Measurements from ENCODE around the gene ENTPD7.
A peak's percentile ranks its signal among the peaks of the same experiment; 100 is the strongest.
"Not testable (repeated sequence)": the region's sequence is repeated elsewhere in the genome, so short reads cannot be mapped to it uniquely, and the experiment has no call there.

The ENTPD7 gene, protein sequence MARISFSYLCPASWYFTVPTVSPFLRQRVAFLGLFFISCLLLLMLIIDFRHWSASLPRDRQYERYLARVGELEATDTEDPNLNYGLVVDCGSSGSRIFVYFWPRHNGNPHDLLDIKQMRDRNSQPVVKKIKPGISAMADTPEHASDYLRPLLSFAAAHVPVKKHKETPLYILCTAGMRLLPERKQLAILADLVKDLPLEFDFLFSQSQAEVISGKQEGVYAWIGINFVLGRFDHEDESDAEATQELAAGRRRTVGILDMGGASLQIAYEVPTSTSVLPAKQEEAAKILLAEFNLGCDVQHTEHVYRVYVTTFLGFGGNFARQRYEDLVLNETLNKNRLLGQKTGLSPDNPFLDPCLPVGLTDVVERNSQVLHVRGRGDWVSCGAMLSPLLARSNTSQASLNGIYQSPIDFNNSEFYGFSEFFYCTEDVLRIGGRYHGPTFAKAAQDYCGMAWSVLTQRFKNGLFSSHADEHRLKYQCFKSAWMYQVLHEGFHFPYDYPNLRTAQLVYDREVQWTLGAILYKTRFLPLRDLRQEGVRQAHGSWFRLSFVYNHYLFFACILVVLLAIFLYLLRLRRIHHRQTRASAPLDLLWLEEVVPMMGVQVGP

DNA sequence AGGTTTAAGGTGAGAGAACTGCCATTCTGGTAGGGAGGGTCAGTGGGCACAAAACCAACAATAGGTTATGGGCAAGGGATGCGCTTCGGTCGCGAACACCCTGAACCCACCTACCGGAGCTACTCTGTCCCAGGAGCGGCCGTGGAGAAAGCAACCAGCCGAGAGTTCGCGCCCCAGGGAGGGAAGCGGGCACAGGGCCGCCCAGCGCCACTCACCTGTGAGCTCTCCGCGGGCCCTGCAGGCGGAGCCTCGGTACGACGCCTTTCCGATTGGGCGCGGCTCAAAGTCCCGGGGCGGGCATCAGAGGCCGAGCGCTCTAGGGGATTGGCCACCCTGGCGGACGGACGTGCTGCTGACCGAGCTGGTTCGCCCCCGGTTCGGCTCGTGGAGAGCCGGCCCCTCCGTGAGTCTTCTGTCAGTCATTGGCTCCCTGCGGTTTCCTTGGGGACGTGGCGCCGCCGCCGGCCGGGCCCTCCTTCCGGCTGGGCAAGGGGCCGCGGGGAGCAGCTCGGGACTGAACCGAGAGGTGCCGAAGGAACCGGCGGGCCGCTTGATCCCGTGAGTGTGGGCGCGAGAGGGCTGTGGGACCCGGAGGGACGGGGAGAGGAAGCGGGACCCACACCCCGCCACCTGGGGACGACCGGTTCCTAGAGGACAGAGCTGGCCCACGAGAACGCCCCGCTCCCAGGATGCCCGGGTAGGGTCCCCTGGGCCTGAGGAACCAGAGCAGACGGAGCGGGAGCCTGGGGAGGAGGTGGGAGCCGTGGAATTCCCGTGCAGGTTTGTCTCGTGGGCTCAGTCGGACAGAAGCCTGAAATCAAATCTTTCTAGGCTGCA is at the start of gene ENTPD7:
ENTPD7 (plus strand) TSS at position 479 of the 837 bp plus-strand sequence. CDS start 448 bp downstream, outside the sequence.
- peak; percentile 98 for DNase-seq

DNA sequence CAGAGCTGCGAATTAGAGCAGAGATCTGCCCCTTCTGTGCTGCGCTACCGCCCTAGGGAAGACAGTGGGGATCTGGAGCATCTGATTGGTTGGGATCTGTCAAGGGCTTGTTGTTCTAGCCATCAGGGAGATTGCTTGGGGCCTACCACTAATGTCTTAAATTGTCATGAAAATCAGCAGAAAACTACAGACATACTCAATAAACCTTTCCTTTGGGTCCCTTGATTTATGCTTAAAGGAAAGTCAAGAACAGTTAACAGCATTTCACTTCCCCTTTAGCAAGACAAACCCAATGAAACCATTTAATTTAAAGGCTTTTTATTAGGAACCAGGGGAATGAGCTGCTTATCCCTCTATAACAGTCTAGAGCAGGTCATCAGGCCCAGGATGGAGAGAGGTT is 49.1 kb upstream of the ENTPD7 start:
- DNase-seq: peak; percentile 24

DNA sequence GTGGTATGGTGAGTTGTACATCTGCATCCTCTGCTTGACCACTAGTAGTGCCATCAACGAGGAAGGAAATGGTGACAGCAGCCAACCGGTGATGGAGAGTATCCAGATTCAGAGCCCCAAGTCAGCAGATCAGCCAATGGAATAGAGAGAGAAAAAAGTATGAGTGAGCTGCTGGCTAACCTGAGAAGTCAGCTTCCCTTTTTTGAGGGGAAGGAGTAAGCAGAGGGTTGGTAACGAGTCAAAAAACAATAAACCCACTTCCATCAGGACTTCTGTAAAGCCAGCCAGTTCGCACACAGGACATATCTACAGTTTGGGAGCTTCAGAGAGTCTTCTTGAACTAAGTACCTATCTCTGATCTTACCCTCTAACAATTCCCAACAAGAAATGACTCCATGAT is 48.0 kb upstream of the ENTPD7 start:
- no peak for DNase-seq

DNA sequence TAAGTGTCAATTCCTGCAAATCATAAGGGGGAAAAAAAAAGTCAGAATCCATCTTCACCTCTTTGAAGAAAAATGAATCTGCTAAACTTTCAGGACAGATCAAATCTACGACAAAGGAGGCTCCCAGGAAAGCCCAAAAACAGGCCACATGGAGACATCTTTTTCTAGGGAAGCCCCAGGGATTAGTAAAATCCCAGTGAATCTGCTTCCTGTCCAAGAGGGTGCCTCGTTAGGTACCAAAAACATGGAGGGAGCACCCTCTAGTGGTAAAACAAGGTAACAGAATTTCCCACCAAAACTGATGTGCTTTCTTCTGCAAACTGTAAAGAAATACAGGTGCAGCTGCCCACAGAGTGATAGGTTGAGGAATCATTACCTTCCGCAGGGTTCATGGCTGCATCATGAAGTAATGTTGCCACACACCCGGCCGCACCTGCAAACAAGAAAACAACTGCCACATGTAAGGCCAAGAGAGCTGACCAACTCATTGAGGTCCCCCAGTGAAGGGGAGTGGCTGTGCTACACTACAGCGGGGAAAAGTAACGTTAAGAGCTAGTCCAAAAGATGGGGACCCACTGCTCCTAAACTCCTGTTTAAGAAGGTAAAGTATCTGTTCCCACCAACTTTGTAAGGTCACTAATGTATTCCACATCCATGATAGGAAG is 47.0 kb upstream of the ENTPD7 start:
- DNase-seq: peak; percentile 76

DNA sequence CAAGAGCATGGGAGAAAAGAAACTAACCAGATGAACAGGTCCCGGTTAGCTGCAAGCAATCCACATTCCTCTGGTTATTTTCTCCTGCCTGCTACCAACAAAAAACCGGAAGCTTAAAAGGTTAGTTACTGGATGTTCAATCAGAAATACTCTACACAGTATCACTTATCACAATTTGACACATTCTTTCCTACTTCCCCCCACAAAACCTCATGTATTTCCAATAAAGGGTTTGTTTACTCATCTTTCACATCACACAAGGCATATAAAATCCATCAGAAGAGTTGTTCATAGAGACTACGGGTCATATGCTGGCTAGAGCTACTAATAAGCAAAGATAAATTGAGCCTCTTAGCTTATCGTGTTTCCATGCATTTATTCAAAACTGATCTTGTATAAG is 43.9 kb upstream of the ENTPD7 start:
- DNase-seq: peak; percentile 64

DNA sequence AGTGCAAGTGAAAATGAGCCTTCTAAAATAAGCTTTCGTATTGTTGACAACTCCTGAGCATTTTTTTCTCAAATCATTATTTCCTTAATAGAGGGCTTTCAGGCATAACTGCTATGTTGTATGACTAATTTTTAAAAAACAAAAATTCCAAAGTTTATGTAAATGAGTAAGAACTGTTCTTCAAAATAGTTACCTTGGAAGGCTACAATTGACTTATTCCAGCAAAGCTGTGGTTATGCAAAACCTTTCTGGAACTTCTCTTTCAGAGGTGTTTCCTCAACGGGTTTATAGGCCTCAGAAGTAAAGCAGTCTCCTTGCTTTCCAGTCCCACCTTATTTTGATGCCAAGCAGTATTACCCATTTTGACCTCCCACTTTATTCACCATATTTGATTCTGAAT is 41.6 kb upstream of the ENTPD7 start:
- no peak for DNase-seq

DNA sequence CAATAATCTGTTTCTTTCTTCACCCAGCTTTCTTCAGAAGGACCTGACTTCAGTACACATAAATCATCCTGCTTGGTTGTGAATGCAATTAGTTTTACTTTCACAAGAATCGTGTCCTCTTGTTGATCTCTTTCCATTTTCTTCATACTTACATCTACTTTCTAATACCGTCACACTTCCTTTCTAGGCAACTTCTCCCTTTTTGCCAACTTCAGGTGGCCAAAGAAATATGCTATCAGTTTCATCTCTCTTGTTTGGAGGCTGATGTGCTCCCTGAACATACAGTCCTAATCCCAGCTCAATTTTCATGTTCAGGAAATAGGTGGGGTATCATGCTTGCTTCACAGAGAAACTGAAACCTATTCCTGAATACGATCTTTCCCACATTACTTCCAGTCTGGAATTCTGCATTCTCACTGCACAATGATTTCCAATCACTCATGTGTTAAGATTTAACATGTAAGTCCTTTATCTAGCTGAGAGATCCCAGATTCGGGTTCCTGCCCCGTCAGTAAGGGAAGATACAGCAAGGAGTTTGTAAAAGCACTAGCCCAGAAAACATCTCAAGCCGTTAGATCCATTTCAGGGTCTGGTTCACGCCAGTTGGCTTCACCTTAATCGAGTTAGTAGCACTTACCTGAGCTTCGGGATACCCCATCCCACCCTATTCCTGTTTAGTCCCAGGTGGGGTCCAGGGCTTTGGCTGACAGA is 40.1 kb upstream of the ENTPD7 start:
- peak; percentile 43 for DNase-seq

DNA sequence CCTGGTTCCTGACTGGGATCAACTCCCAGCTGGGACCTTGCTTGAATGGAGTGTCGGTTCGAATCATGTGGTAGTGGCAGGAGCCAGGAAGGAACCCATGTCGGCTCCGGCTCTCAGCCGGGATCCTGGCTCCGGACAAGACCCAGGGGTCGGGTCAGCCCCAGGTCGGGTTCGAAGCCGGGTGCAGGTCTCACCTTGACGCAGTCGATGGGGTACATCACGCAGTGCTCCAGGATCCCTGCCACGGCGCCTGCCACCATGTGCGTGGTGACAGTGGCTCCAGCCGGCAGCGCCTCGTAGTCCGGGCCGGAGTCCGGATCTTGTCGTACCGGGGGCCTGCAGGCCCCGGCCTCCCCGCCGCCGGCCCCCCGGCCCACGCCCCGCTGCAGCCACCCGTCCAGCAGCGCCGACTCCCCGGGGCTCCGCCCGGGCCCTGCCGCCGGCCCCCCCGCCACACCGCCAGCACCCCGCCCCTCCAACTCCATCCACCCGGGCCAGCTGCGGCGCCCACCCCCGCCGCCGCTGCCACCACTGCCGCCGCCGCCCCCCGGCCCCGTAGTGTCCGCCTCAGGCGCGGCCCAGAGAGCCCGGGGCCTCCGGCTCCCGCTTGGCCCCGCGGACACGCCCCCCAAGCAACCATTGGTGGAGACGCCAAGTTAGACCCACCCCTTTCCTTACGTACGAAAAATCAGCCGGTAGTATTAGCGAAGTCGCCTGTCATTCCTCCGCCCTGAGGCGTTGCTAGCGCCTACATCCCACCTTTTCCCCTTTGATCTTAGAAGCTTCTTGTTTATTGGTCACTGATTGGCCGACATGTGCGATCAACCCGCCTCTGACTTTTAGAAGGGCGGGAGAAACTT is 39.2 kb upstream of the ENTPD7 start, which contains the start of gene SLC25A28:
SLC25A28 (minus strand) TSS at position 589 of the 860 bp plus-strand sequence; CDS start at position 485, 104 bp downstream.
- DNase-seq: no peak

DNA sequence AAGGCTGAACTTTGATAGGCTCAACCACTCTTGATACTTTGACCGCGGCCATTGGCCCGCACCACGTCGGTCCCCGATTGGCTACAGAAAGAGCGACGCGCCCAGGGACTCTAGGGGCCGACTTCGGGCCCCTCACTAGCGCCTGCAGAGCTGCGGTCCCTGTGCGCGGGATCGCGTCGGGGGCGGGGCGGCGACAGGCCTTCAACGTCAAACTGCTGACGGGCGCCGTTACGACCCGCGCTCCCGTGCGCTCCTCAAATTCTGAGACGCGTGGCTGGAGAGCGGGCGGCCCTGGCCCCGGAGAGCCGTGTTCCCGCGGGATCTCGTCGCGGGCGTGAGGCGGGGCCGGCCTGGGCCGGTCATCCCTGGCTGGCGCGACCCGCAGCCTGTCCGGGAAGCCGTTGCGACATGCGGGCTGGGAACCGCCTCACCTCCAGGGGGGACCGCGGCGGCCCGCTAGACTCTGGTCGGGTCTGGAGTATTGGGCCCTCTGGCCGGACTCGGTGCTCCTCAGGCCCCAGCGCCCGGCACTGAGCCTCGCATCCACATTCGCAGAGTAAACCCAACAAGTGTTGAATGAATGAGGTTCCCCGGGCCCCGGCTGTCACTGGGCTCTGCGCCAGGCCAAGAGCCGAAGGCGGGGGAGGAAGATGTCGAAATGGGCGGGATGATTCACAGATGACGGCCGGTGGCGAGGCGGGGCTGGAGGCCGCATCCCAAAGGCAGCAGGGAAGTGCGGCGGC is 38.4 kb upstream of the ENTPD7 start:
- peak; percentile 100 for DNase-seq

DNA sequence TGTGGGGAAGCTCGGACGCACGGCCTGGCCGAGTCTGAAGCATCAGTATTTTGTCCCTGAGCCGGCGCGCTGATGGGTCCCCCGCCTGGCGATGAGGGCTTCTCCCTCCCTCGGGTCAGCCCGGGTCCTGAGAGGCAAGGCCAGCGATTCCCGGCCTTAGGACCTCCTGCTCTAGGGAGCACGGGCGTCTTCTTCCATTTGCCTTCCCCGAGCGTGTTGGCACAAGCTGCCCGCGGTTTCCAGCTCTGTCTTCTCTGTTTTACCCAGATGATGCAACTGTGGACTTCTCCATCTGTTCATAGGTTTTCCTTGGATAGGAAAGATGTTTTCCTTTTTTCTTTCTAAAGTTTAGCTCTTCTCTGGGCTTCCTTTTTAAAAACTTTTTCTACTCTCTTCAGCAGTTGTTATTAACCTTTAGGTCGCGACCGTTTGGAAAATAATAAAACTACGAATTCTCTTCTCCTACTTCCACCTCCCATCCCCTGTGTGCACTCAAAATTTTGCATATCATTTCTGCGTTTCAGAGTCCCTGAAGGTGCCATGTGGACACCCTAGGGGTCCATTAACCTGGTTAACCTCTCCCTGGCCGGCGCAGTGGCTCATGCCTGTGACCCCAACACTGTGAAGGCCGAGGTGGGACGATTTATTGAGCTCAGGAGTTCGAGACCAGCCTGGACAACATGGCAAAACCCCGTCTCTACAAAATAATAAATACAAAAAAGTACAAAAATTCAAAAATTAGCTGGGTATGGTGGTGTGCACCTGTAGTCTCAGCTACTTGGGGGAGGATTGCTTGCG is 37.7 kb upstream of the ENTPD7 start:
- no peak for DNase-seq

DNA sequence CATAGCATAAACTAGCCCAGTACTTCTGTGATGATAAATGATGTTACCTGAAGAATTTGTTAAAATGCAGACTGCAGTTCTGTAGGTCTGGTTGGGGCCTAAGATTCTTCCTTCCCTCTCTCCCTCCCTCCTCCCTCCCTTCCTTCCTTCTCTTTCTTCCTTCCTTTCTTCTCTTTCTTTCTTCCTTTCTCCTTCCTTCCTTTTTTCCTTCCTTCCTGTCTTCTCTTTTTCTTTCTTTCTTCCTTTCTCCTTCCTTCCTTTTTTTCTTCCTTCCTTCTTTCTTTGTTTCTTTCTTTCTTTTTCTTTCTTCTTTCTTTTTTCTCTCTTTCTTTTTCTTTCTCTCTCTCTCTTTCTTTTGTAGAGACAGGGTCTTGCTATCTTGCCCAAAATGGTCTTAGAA is 35.4 kb upstream of the ENTPD7 start:
- DNase-seq: no peak

DNA sequence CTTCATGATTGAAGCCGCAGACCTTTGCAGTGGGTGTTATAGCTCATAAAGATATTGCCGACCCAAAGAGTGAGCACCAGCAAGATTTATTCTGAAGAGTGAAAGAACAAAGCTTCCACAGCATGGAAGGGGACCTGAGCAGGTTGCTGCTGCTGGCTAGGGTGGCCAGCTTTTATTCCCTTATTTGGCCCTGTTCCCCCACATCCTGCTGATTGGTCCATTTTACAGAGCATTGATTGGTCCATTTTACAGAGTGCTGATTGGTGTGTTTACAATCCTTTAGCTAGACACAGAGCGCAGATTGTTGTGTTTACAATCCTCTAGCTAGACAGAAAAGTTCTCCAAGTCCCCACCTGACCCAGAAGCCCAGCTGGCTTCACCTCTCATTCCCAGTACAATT is 34.2 kb upstream of the ENTPD7 start:
- not testable (repeated sequence) for DNase-seq

DNA sequence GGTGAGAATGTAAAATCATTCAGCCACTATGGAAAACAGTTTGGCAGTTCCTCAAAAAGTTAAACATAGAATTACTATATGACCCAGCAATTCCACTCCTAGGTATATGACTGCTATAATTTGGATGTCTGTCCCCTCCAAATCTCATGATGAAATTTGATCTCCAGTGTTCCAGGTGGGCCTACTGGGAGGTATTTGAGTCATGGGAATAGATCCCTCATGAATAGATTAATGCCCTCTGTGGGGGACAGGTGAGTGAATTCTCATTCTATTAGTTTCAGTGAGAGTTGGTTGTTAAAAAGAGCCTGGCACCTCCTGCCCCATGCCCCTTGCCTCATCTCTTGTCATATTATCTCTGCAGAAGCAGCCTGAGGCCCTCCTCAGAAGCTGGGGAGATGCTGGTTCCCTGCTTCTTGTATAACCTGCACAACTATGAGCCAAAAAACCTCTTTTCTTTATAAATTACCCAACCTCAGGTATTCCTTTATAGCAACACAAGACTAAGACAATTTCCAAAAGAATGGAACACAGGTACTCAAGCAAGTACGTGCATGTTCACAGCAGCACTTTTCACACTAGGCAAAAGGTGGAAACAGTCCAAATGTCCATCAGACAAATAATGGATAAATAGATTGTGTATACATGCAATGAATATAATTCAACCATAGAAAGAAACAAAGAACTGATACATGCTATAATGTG is 30.2 kb upstream of the ENTPD7 start:
- DNase-seq: no peak

DNA sequence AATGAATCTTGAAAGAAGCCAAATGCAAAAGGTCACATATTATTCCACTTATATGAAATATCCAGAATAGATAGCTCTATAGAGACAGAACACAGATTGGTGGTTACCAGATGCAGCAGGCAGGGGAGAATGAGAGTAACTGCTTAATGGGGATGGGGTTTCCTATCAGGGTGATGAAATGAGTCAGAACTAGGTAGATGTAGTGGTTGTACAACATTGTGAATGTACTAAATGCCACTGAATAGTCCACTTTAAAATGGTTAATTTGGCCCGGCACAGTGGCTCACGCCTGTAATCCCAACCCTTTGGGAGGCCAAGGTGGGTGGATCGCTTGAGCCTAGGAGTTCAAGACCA is 29.7 kb upstream of the ENTPD7 start:
- DNase-seq: no peak

DNA sequence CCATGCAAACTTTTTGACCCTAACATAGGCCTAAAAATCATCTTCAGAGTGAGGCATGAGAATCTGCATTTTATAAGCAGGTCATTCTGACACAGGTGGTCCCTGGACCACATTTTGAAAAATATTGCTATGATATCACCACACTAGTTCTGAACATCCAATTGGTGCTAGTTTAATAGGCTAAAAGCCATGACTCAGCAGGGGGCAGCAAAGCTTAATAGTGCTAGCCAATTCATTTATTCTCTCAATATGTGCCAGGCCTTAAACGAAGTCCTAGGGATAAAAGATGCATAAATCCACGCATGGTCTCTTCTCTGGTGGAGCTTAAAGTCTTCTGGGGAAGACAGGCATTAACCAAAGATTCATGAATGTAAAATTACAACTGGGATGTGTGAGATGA is 28.9 kb upstream of the ENTPD7 start:
- DNase-seq: peak; percentile 90

DNA sequence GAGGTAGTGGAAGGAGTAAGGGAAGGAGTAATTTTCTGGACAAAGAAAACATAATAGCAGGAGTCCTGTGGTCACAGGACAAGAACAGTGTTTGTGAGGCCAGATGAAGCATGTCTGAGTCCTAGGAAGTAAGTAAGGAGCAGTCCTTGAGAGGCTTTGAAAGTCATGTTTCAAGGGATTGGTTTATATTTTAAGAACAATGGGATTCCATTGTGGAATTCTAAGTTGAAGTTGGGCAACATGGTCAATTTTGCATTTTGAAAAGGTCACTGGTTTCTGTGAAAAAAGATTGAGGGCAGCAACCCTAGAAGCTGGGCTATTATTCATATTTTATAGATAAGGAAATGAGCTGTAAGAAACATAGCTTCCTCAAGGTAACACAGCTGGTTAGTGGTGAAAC is 28.3 kb upstream of the ENTPD7 start:
- DNase-seq: no peak

DNA sequence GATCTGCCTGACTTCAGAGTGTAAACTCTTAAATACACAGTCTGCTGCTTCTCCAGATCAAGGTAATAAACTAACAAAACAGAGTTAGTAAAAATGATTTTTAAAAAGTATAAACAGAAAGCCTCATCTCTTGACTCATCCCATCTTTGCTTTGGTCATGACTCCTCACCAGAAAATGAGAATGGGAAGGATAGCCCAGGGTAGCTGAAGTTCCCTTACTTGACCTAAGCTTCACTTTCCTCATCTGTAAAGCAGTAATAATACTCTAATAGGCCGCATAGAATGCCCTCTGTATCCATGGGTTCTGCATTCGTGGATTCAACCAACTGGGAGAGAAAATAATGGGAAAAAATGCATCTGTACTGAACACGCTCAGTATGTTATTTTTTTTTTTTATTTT is 27.8 kb upstream of the ENTPD7 start:
- no peak for DNase-seq

DNA sequence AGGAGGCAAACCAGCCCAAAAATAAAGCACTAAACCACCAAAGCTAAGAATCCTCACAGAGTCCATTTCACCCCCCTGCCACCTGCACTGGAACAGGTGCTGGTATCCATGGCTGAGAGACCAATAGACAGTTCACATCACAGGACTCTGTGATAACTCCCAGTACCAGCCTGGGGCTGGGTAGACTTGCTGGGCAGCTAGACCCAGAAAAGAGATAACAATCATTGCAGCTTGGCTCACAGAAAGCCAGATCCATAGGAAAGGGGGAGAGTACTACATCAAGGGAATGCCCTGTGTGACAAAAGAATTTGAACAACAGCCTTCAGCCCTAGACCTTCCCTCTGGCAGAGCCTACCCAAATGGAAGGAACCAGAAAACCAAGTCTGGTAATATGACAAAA is 25.5 kb upstream of the ENTPD7 start:
- DNase-seq: no peak

DNA sequence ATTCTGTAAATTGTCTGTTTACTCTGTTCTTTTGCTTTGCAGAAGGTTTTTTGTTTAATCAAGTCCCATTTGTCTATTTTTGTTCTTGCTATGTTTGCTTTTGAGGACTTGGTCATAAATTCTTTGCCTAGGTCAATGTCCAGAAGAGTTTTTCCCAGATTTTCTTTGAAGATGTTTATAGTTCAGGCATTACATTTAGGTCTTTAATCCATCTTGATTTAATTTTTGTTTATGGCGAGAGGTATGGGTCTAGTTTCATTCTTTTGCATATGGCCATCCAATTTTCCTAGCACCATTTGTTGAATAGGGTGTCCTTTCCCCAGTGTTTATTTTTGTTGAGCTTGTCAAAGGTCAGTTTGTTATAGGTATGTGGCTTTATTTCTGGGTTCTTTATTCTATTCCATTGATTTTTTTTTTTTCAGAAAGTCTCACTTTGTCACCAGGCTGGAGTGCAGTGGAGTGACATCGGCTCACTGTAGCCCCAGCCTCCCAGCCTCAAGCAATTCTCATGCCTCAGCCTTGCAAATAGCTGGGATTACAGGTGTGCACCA is 11.6 kb upstream of the ENTPD7 start:
- DNase-seq: no peak

Data from hematopoietic multipotent progenitor cell treated with erythropoietin and hydrocortisone succinate and interleukin-3 and kit ligand, for 4 days (in vitro differentiated cells).